ENCODE data around the gene KCNH8.

DNA sequence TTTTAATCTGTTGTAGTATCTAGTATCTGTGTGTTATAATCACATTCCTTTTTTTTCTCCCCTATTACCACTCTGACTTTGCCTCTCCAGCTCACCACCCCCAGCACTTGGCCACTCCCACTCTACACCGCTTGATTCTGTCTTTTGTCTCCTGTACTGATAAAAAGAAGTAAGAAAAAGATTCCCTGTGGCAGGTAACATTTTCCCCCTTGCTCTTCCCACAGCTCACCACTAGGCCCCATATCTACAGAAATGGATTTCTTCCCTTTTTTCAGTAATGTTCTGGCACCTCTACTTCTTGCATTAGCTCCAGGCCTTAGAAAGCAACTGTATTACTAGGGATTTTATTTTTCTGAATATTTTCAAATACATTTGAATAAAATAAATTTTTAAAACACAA, 25.6 kb downstream of the KCNH8 start:
- TF ChIP-seq CTCF (conservative IDR thresholded peaks at IDR 0.05; ENCODE audit: low read length) (no peak), EZH2phosphoT487 (IDR thresholded peaks at IDR 0.05; ENCODE audit: borderline replicate concordance, low read depth, low read length) (no peak)

All from OCI-LY7 (cell line).